Ovary (tissue), 3 donors: ENCODE data around the gene TIPARP.

Experiments used
- EP300 ChIP-seq: sonication (generic); formaldehyde crosslinking; IDR thresholded peaks from one replicate; pipeline ENCODE4 v1.6.1; 2017; ENCODE audit warnings: antibody characterized with exemption
- POLR2A ChIP-seq: fragments of 450-650 bp; IDR thresholded peaks from one replicate; pipeline ENCODE4 v1.6.1; 2017; ENCODE audit warnings: antibody characterized with exemption, mild to moderate bottlenecking, moderate library complexity
- TF ChIP-seq, protein P1 (sequence below), 3 donors: fragments of 450-650 bp in 2 of 3; fragments of 200-600 bp in 1 of 3; IDR thresholded peaks; one replicate each; pipeline versions ENCODE4 v1.5.1 to v1.8.0; 2016 to 2022; ENCODE audit warnings: antibody characterized with exemption in 3 of 3, mild to moderate bottlenecking in 1 of 3
- donor health status: DM: no; HTN: no; CAD: no.

DNA sequence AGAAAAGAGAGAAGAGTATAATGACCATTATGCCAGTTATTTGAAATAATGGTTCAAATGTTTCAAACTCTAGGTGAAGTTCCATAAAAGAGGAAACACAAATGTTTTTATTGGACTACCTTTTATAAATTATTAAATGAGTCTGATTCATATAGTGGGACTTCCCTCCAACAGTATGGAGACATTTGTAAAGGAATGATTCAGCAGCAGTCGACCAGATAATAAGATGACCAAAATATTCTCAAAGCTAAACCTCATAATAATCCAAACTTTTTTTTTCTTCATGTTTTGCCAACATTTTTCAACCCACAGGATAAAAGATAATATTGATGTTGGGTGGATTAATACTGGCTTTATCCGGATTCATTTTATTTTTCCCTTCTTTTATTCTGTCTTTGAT is 18.8 kb downstream of the TIPARP start:
- TF ChIP-seq POLR2A (no peak), EP300 (no peak)
- TF ChIP-seq, protein P1, sequence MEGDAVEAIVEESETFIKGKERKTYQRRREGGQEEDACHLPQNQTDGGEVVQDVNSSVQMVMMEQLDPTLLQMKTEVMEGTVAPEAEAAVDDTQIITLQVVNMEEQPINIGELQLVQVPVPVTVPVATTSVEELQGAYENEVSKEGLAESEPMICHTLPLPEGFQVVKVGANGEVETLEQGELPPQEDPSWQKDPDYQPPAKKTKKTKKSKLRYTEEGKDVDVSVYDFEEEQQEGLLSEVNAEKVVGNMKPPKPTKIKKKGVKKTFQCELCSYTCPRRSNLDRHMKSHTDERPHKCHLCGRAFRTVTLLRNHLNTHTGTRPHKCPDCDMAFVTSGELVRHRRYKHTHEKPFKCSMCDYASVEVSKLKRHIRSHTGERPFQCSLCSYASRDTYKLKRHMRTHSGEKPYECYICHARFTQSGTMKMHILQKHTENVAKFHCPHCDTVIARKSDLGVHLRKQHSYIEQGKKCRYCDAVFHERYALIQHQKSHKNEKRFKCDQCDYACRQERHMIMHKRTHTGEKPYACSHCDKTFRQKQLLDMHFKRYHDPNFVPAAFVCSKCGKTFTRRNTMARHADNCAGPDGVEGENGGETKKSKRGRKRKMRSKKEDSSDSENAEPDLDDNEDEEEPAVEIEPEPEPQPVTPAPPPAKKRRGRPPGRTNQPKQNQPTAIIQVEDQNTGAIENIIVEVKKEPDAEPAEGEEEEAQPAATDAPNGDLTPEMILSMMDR (IDR thresholded peaks at IDR 0.05) = no peak
